Activated CD4-positive, alpha-beta T cell treated with anti-CD3 and anti-CD28 coated beads, Interleukin-2, amount 50 U/mL, for 1 hour (primary cell): ENCODE data around the gene IRF9.
"Not testable (repeated sequence)": the region's sequence is repeated elsewhere in the genome, so short reads cannot be mapped to it uniquely, and the experiment has no call there.

Experiments
- DNase-seq: peaks from one replicate; pipeline ENCODE4 v3.0.0-alpha.2; 2020

Gene IRF9

DNA sequence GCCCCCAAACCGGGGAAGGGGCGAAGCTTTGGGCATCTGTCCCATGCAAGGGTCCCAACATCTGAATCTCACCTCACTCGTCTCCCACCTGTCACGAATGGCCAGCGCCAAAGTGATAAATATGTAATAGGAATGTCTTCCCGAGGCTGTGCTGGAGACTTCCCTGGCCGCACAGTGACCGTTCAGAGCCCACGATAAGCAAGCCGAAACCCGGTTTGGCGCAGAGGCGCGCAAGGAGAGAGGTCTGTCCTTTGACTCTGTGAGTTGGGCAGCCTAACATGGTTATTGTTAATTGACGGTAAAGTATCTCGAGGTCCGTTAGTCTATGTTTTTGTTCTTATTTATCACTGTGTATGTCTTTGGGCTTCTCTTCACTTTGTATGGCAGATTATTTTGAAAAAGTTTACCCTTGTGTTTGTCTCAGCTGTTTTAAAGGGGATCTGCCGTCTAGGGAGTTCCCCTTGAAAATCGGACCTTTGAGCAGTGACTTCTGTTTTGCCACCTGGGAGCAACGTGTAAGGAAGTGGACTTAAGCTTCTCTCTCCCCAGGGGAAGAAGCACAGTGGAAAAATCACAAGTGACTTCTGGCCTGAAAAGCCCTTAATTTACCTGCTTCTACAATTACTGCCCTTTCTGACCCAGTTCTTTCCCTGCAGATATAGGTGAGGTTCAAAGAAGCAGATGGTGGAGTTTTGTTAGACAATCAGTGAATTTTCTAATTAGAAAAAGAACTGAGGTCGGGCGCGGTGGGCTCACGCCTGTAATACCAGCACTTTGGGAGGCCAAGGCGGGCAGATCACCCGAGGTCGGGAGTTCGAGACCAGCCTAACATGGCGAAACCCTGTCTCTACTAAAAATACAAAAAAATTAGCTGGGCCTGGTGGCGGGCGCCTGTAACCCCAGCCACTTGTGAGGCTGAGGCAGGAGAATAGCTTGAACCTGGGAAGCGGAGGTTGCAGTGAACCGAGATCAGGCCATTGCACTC, 35.3 kb downstream of the IRF9 start:
- no peak for DNase-seq

DNA sequence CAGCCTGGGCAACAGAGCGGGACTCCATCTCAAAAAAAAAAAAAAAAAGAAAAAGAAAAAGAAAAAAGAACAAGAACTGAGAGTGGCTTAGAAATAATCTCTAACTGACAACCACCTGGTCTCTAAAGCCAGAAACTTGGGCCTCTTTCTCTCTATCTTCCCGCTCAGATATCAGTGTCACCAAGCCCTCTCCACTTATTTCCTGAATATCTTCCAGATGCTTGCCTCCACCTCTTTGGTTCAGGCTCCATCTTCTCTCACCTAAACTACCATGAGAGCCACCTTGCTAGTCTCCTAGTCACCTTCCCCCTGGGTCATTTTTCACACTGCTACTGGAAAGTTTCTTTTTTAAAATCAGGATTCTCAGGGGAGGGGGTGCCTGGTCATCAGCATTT, 36.0 kb downstream of the IRF9 start:
- no peak for DNase-seq

DNA sequence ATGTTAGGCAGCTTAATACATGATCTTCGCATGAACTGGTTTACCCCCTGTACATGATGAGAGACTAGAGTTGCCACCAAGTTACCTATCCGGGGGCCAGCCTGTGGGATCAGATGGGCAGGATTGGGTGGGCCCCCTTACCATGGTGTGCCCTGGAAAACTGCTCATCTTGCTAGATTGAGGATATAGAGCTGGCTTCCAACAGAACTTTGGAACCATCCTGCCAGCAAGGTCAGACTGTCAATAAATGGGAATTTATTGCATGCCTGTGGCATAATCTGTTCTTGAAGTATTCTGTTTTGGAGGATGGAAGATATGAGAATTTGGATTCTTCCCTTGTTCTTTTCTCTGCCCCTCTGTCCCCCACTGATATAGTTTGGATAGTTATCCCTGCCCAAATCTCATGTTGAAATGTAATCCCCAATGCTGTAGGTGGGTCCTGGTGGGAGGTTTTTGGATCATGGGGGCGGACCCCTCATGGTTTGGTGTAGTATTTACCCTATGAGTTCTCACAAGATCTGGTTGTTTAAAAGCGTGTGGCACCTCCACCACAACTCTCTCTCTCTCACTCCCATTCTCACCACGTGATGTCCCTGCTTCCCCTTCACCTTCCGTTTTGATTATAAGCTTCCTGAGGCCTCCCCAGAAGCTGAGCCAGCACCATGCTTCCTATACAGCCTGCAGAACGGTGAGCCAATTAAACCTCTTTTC, 37.9 kb downstream of the IRF9 start:
- DNase-seq: no peak

DNA sequence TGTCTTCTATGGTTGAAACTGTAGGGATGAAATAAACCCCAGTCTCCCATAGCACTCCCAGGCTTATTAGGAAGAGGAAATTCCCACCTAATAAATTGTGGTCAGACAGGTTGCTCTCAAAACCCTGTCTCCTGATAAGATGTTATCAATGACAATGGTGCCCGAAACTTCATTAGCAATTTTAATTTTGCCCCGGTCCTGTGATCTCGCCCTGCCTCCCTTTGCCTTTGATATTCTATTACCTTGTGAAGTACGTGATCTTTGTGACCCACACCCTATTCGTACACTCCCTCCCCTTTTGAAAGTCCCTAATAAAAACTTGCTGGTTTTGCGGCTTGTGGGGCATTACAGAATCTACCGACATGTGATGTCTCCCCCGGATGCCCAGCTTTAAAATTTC, 41.5 kb downstream of the IRF9 start:
- not testable (repeated sequence) for DNase-seq

DNA sequence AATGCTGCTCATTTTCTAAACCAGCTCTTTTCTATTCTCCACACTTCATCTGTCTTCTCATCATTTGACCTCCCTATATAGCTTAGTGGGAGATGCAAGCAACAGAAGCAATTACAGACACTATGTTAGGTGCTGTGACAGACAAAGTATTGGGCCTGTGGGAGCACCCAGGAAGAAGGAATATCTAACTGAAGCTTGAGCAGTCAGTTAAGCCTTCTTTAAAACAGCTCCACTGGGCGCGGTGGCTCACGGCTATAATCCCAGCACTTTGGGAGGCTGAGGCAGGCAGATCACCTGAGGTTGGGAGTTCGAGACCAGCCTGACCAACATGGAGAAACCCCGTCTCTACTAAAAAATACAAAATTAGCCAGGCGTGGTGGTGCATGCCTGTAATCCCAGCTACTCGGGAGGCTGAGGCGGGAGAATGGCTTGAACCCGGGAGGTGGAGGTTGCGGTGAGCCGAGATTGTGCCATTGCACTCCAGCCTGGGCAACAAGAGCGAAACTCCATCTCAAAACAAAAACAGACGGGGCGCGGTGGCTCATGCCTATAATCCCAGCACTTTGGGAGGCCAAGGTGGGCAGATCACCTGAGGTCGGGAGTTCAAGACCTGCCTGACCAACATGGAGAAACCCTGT, 42.3 kb downstream of the IRF9 start:
- not testable (repeated sequence) for DNase-seq

DNA sequence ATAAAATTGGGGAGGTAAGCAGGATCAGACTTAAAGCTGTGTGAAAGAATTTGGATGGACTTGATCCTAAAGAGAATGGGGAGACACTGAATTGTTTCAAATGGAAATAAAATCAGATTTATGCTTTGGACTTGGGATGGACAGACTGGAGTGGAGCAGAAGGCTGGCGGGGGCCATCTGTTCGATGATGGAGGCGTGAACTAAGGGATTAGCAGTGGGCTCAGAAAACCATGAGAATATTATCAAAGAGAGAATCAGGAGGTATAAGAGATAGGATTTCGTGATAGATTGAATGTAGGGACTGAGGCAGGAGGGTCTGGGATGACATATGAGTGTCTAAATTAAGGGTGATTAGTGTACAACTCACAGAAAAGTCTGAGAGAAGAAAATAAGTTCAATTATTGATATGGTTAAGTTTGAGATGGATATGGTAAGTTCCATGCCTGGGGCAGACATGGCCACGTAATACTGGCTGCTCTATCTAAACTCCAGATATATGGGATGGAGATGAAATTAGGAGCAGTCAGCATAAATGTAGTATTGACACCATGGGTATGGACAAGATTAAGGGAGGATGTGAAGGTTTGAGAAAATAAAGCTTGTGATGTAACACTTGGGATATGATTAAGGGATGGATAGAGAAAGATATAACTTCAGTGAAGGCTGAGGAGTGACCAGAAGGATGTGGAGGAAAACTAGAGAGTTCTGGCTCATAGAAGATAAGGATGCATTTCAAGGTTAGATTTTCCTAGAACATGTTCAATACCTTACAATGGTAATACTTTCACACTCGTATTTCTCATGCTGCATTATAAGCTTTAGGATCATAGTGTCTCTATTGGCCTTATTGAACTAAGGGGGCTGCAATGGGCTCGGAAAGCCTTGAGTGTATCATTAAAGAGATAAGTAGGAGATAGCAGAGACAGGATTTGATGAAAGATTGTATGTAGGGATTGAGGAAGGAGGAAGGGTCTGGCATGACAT, 43.4 kb downstream of the IRF9 start:
- no peak for DNase-seq

DNA sequence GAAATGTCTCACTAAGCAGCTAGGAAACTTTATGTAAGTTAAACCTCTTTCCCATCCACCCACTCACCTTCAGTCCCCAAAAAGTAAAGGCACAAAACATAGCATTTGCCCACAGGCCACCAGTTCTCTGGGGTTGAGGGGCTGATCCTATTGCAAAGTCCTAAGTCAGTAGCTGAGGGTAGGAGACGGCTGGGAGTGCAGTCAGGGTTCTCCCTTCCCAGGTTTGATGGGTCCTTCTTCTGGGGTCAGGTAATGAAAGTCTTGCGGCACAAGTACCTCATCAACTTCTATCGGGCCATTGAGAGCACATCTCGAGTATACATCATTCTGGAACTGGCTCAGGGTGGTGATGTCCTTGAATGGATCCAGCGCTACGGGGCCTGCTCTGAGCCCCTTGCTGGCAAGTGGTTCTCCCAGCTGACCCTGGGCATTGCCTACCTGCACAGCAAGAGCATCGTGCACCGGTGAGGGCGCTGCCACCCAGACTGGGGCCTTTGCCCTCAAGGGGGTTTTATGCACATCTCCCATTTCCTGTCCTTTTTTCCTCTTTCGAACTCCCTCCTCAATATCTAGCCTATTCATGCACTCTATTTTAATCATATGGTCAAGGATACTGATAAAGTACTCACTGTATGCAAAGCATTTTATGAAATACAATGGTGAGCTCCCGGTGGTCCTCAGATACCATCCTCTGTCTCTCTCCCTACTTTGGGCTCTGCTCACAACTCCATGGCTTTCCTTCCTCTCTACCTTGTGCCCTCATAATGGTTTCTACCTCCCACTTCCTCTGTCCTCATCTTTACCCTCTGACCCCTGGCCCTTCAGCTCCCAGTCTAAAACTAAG, 45.4 kb downstream of the IRF9 start:
- DNase-seq: no peak

DNA sequence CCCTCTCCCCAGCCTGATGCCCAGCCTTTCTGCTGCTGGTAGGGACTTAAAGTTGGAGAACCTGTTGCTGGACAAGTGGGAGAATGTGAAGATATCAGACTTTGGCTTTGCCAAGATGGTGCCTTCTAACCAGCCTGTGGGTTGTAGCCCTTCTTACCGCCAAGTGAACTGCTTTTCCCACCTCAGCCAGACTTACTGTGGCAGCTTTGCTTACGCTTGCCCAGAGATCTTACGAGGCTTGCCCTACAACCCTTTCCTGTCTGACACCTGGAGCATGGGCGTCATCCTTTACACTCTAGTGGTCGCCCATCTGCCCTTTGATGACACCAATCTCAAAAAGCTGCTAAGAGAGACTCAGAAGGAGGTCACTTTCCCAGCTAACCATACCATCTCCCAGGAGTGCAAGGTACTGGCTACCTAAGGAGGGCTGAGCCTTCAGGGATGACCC, 46.1 kb downstream of the IRF9 start:
- no peak for DNase-seq

DNA sequence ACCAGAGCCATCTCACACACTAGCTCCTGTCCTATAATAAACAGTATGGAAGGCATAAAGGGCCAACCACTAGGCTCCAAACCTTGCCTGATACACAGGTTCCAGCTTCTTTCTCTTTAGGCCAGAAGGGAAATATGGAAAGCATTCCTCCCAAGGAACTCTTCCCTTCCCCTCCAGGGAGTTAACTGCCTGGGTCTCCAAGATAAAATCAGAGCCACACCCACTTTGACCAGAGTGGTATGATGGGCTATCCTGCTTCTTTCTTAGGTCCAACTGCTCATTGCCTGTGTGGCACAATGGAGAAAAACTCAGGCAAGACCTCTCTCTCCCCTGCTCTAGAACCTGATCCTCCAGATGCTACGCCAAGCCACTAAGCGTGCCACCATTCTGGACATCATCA, 46.6 kb downstream of the IRF9 start:
- DNase-seq: no peak

DNA sequence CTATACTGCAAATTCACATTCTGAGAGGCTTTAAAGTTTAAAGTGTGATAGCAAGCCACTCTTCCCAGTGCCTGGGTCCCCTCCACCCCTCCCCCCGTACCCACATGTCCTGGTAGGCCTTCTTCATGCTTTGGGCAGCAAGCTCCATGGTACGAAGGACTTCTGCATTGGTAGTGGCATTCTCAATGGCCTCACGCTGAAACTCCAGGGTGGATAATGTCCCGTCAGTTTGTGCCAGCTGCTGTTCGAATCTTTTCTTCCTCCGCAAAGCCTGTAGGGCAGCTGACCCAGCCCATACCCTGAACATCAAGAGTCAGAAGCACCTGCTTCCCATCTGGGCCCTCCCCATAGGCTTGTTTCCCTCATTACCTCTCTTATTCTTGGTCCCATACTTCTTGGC, 50.2 kb downstream of the IRF9 start:
- DNase-seq: no peak

DNA sequence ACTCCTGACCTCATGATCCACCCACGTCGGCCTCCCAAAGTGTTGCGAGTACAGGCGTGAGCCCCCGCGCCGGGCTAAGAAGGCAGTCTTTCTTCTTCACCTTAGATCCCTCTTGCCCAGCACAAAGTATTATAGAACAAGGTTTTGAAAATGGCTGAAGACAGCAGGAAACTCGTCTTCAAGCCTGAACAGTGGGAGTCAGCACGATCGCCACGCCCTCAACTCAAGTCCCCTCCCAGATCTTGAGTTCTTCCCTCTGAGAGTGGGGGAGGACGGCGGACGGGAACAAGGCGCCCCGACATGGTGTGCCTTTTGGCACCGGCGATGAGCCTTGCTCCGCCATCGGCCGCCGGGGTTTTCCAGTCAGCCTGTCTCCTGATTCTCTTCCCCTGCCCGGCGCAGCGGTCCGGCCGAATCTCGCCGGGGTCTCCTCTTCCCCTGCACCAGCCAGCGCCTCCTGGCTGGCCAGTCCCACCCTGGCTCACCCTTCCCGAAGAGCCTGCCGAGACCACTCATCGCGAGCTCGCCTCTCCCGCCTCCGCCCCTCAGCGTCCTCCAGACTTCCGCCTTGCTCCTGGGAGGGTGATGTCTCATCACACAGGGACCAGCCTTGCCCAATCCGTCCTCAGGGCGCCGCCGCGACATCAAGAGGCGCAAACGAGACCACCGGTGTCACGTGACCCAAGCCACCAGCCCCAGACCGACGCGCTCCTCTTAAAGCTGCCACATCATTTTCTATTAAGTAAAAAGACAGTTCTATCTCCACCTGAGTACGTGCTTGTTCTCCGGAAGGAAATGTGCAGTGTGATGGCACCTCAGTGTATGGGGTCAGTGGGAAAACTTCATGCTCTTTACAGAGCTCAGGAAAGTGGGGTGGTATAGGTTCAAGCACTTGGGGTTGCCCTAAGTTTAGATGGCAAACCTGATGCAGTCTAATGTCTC, 52.1 kb downstream of the IRF9 start, which contains the start of gene CHMP4A:
TSS of gene CHMP4A (minus strand) at position 565 of the 942 bp plus-strand sequence. CDS start at position 516, 49 bp downstream.
- peak; percentile 95 for DNase-seq

DNA sequence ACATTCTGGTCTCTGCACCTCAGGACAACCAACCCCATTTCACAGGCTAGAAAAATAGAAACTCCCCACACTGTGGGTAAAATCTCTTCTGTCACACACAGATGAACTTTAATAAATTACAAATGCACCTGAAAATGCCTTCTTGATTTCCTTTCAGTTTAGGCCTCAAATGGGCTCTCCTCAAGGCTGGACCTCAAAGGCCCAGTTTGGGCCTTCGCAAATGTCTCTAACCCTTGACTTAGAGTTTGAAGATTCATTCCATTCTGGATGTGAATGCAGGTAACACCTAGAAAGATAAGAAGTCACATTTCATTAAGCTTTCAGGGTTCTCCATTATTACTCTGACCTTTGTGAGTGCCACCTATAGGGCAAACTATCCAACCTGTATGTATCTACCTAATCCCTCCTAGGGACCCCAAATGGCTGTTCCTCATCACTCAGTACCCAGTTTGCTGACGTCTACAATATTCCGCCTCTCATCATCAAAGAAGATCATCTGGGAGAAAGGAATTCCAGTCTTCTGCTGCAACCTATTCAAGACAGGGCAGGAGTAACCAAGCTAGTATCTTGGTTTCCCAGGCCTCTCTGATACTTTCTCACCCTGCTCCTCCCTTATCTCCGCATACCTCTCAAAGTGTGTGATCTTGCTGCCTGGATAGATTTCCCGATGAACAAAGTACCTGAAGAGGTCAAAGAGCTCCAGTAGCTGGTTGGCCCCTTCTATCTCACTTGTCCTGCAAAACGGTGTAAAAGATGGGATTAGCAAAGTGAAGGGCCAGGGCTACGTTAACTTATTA, 53.0 kb downstream of the IRF9 start:
- DNase-seq: no peak

DNA sequence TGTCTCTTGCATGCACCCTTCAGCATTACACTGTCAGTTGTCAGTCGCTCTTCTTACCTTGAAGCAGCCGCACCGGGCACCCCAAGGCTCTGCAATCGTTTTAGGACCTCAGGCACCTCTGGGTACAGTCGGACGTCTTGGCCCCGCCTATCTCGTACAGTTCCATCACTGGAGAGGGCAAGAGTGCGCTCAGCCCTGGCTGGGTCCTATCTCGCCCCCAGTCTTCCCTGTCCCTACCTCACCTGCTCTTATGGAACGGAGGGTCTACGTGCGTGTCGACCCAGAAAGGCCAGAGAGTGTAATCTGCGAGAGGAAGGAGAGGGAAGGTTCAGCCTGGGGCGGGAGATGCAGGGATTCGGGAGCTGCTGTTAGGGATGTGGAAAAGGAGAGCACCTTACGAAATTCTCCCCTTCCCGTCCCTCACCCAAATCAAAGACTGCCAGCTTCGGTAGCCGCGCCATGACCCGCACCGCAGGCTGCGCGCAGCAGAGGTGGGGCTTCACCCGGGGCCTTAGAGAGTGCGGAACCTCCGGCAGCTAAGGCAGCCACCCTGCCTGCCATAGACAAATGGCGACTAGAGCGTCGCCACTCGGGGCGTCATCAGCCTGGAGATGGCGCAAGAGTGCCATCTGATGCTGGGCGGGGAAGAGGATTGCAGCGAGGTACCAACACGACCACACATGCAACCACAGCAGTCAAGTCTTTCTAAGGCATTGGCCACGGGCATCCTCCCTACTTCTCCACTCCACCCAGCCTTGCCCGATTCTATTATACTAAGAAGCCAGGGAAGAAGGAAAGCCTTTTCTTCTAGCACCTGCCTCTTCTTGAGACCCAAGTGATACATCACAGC, 54.7 kb downstream of the IRF9 start, which contains the start of gene MDP1:
TSS of gene MDP1 (minus strand) at position 572 of the 850 bp plus-strand sequence. CDS start at position 461, 111 bp downstream.
- DNase-seq: peak; percentile 84
